Cardiac fibroblast (primary cell): ENCODE data around the gene KCNH8.

ENCODE experiments used
- DNase-seq, 2 donors: peaks; one replicate each; pipeline versions ENCODE4 v3.0.0 to v3.0.0-alpha.2; 2010; ENCODE audit warnings: low read depth in 2 of 2
- H3K4me3 ChIP-seq, 2 donors: replicated peaks in 1 of 2; 1 replicate in 1 of 2; 2 replicates in 1 of 2; pipeline ENCODE4 v1.5.1; 2011; ENCODE audit warnings: low read depth in 2 of 2, low read length in 2 of 2, mild to moderate bottlenecking in 2 of 2, moderate library complexity in 1 of 2
- CTCF ChIP-seq: IDR thresholded peaks from one replicate; pipeline ENCODE4 v1.5.1; 2011; ENCODE audit warnings: low read depth, mild to moderate bottlenecking, low read length, inconsistent platforms

The KCNH8 gene

GRCh38 chr3:19264424-19264823, 116.1 kb downstream of the KCNH8 start:
- DNase-seq: no peak
- no peak overlapping the region for H3K4me3 ChIP-seq
- TF ChIP-seq CTCF: no peak

GRCh38 chr3:19267040-19267439, 118.7 kb downstream of the KCNH8 start:
- TF ChIP-seq CTCF: no peak
- H3K4me3 ChIP-seq: no peak overlapping the region
- DNase-seq: no peak

- DNase-seq: no peak
- H3K4me3 ChIP-seq: no peak overlapping the region
- TF ChIP-seq CTCF: no peak
Observed at GRCh38 chr3:19270481-19270880, 122.2 kb downstream of the KCNH8 start.

DNA sequence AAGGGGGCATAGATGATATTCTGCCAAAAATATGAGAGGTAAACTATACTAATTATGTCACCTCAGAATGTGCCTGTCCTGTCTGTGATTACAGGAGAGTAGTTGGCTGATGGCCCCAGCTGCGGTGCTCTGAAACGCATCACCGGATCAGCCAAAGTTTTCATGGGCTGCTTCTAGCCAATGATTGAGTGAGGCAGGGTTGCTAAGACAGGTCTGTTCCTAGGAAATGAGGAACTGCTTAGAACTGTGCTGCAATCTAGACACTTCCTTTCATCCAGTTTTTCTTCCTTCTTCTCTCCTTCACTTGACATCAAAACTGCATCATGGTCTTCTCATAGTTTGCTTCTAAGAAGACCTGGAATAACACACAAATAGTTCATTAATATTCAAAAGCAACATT, 124.0 kb downstream of the KCNH8 start:
- no peak for TF ChIP-seq CTCF
- DNase-seq: no peak
- no peak overlapping the region for H3K4me3 ChIP-seq

- TF ChIP-seq CTCF: no peak
- H3K4me3 ChIP-seq: no peak overlapping the region
- no peak for DNase-seq
Observed at GRCh38 chr3:19273091-19273490, 124.8 kb downstream of the KCNH8 start.

GRCh38 chr3:19274576-19274975, 126.3 kb downstream of the KCNH8 start:
- DNase-seq: no peak
- H3K4me3 ChIP-seq: no peak overlapping the region
- no peak for TF ChIP-seq CTCF

DNA sequence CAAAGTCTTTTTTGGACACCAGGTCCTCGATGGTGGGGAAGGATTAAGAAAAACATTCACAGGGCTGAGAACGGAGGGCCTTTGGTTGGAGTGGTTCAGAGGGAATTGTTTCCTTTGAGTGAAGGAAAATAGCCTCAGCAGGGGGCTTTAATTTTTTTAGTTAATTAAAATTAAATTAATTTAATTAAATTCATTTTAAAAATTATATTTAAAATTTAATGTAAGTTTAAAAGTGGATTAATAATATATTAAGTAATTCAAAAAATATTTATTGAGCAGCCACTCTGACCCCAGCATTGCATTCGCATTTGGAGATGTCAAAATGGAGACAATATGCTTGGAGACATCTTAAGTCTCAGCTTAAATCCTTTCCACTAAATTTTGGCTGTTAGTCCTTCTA, 136.7 kb downstream of the KCNH8 start:
- no peak for TF ChIP-seq CTCF
- DNase-seq: no peak
- no peak overlapping the region for H3K4me3 ChIP-seq
